Stimulated activated effector memory CD8-positive, alpha-beta T cell treated with anti-CD3 and anti-CD28 coated beads, Interleukin-12 subunit alpha, Interleukin-12 subunit beta, amount 100 ng/mL, for 72 hours (primary cell): Measurements from ENCODE around the gene TPP1.

Experiments used
- ATAC-seq: fragments of 150-1000 bp; cut with Tn5 transposase; 2 replicates; pipeline ENCODE4 v1.10.0; 2021
- DNase-seq, 2 donors: peaks; one replicate each; pipeline ENCODE4 v3.0.0; 2021 to 2022; ENCODE audit warnings: low spot score in 2 of 2
- H3K27ac Mint-ChIP-seq: one replicate; pipeline ENCODE4 v1.8.0; 2022; ENCODE audit warnings: mild to moderate bottlenecking, mixed read lengths
- H3K36me3 Mint-ChIP-seq: one replicate; pipeline ENCODE4 v1.8.0; 2022; ENCODE audit warnings: mild to moderate bottlenecking, mixed read lengths
- H3K4me1 Mint-ChIP-seq: one replicate; pipeline ENCODE4 v1.8.0; 2022; ENCODE audit warnings: mixed read lengths
- H3K4me3 Mint-ChIP-seq: one replicate; pipeline ENCODE4 v1.8.0; 2022; ENCODE audit warnings: mild to moderate bottlenecking, mixed read lengths
- H3K9me3 Mint-ChIP-seq: one replicate; pipeline ENCODE4 v1.8.0; 2022; ENCODE audit warnings: mixed read lengths

The TPP1 gene

GRCh38 chr11:6611963-6612212 is 7.3 kb downstream of the TPP1 start:
- Mint-ChIP-seq H3K4me3 (no peak overlapping the region), H3K27ac (no peak overlapping the region), H3K36me3 (peaks cover 45% of the 10 kb centered on the region), H3K9me3 (no peaks in the 10 kb centered on the region), H3K4me1 (peaks cover 39% of the 10 kb centered on the region)
- ATAC-seq (no peak), DNase-seq (peak in 1 of 2 donors; percentile 23)

- DNase-seq (no peak), ATAC-seq (peak; percentile 2)
- peaks cover 45% of the 10 kb centered on the region for H3K36me3 Mint-ChIP-seq
- H3K9me3 Mint-ChIP-seq, result no peaks in the 10 kb centered on the region
- H3K4me1 Mint-ChIP-seq, result peaks cover 45% of the 10 kb centered on the region
- H3K27ac Mint-ChIP-seq, result no peak overlapping the region
- no peak overlapping the region for H3K4me3 Mint-ChIP-seq
Observed at GRCh38 chr11:6611092-6611962, 7.9 kb downstream of the TPP1 start.

GRCh38 chr11:6610591-6610990 is 8.6 kb downstream of the TPP1 start:
- no peak overlapping the region for H3K4me3 Mint-ChIP-seq

GRCh38 chr11:6609502-6610015 is 9.7 kb downstream of the TPP1 start:
- peak overlapping the region; percentile 41 for H3K27ac Mint-ChIP-seq
- DNase-seq (no peak), ATAC-seq (no peak)
- peaks cover 52% of the 10 kb centered on the region for H3K36me3 Mint-ChIP-seq
- peaks cover 51% of the 10 kb centered on the region for H3K4me1 Mint-ChIP-seq
- no peak overlapping the region for H3K4me3 Mint-ChIP-seq
- H3K9me3 Mint-ChIP-seq, result no peaks in the 10 kb centered on the region

More at GRCh38 chr11:6610591-6610990, 8.6 kb downstream of the TPP1 start:
- Mint-ChIP-seq H3K9me3 (no peaks in the 10 kb centered on the region), H3K4me1 (peaks cover 51% of the 10 kb centered on the region), H3K27ac (no peak overlapping the region), H3K36me3 (peaks cover 52% of the 10 kb centered on the region)
- ATAC-seq, result no peak
- DNase-seq, result no peak

- Mint-ChIP-seq H3K4me3 (no peak overlapping the region), H3K4me1 (peaks cover 51% of the 10 kb centered on the region), H3K9me3 (no peaks in the 10 kb centered on the region), H3K36me3 (peaks cover 52% of the 10 kb centered on the region), H3K27ac (peak overlapping the region; percentile 61)
- DNase-seq (peak in 1 of 2 donors; percentile 48), ATAC-seq (no peak)
Observed at GRCh38 chr11:6608726-6609501, 10.3 kb downstream of the TPP1 start.

- ATAC-seq (no peak), DNase-seq (peak in 1 of 2 donors; percentile 41)
- Mint-ChIP-seq H3K27ac (peak overlapping the region; percentile 61), H3K4me1 (peaks cover 51% of the 10 kb centered on the region), H3K9me3 (no peaks in the 10 kb centered on the region), H3K4me3 (no peak overlapping the region), H3K36me3 (peaks cover 52% of the 10 kb centered on the region)
Observed at GRCh38 chr11:6608011-6608410, 11.2 kb downstream of the TPP1 start.

GRCh38 chr11:6607190-6607795 is 11.9 kb downstream of the TPP1 start:
- H3K4me3 Mint-ChIP-seq, result no peak overlapping the region

GRCh38 chr11:6606471-6607189 is 12.6 kb downstream of the TPP1 start:
- DNase-seq (peak; percentile 43 to 80), ATAC-seq (peak; percentile 53)
- no peaks in the 10 kb centered on the region for H3K9me3 Mint-ChIP-seq
- no peak overlapping the region for H3K4me3 Mint-ChIP-seq
- no peak overlapping the region for H3K27ac Mint-ChIP-seq
- H3K36me3 Mint-ChIP-seq, result peaks cover 57% of the 10 kb centered on the region
- H3K4me1 Mint-ChIP-seq, result peaks cover 51% of the 10 kb centered on the region

More at GRCh38 chr11:6607190-6607795, 11.9 kb downstream of the TPP1 start:
- Mint-ChIP-seq H3K4me1 (peaks cover 51% of the 10 kb centered on the region), H3K36me3 (peaks cover 52% of the 10 kb centered on the region), H3K27ac (peak overlapping the region; percentile 61), H3K9me3 (no peaks in the 10 kb centered on the region)
- no peak for ATAC-seq
- peak in 1 of 2 donors; percentile 48 for DNase-seq

GRCh38 chr11:6604790-6605189 is 14.4 kb downstream of the TPP1 start:
- peaks cover 51% of the 10 kb centered on the region for H3K36me3 Mint-ChIP-seq
- DNase-seq, result peak in 1 of 2 donors; percentile 37

GRCh38 chr11:6604081-6604626 is 15.1 kb downstream of the TPP1 start:
- ATAC-seq (peak; percentile 71), DNase-seq (no peak)
- H3K4me3 Mint-ChIP-seq, result no peak overlapping the region
- H3K36me3 Mint-ChIP-seq, result peaks cover 51% of the 10 kb centered on the region
- no peak overlapping the region for H3K27ac Mint-ChIP-seq
- peaks cover 28% of the 10 kb centered on the region for H3K4me1 Mint-ChIP-seq
- no peaks in the 10 kb centered on the region for H3K9me3 Mint-ChIP-seq

More at GRCh38 chr11:6604790-6605189, 14.4 kb downstream of the TPP1 start:
- Mint-ChIP-seq H3K4me1 (peaks cover 33% of the 10 kb centered on the region), H3K4me3 (no peak overlapping the region), H3K9me3 (no peaks in the 10 kb centered on the region), H3K27ac (no peak overlapping the region)
- no peak for ATAC-seq

- H3K36me3 Mint-ChIP-seq, result peaks cover 51% of the 10 kb centered on the region
- peak; percentile 88 for ATAC-seq
Observed at GRCh38 chr11:6603287-6604080, 15.7 kb downstream of the TPP1 start, which contains the start of the genes ILK and RRP8. Gene ILK (plus strand): TSS chr11:6603774. CDS start chr11:6604272, 498 bp downstream. Gene RRP8 (minus strand): TSS chr11:6603616. CDS start chr11:6603502, 114 bp downstream.

GRCh38 chr11:6602096-6602940 is 16.9 kb downstream of the TPP1 start:
- no peak overlapping the region for H3K4me3 Mint-ChIP-seq
- H3K4me1 Mint-ChIP-seq, result peaks cover 31% of the 10 kb centered on the region
- peaks cover 51% of the 10 kb centered on the region for H3K36me3 Mint-ChIP-seq
- no peak overlapping the region for H3K27ac Mint-ChIP-seq
- DNase-seq (peak in 1 of 2 donors; percentile 46), ATAC-seq (no peak)
- H3K9me3 Mint-ChIP-seq, result no peaks in the 10 kb centered on the region

More at GRCh38 chr11:6603287-6604080, 15.7 kb downstream of the TPP1 start, which contains the start of the genes ILK and RRP8:
- Mint-ChIP-seq H3K9me3 (no peaks in the 10 kb centered on the region), H3K4me3 (no peak within 1 kb of the TSS), H3K4me1 (peaks cover 28% of the 10 kb centered on the region), H3K27ac (no peak within 1 kb of the TSS)
- peak; percentile 71 to 93 for DNase-seq

GRCh38 chr11:6601041-6601461 is 18.2 kb downstream of the TPP1 start:
- H3K4me3 Mint-ChIP-seq, result no peak overlapping the region
- no peaks in the 10 kb centered on the region for H3K9me3 Mint-ChIP-seq
- no peak overlapping the region for H3K27ac Mint-ChIP-seq
- peak in 1 of 2 donors; percentile 37 for DNase-seq
- no peak for ATAC-seq
- peaks cover 23% of the 10 kb centered on the region for H3K4me1 Mint-ChIP-seq
- peaks cover 59% of the 10 kb centered on the region for H3K36me3 Mint-ChIP-seq
